ENCODE data around the gene XIST.
"Not testable (repeated sequence)": the region's sequence is repeated elsewhere in the genome, so short reads cannot be mapped to it uniquely, and the experiment has no call there.

The XIST gene

DNA sequence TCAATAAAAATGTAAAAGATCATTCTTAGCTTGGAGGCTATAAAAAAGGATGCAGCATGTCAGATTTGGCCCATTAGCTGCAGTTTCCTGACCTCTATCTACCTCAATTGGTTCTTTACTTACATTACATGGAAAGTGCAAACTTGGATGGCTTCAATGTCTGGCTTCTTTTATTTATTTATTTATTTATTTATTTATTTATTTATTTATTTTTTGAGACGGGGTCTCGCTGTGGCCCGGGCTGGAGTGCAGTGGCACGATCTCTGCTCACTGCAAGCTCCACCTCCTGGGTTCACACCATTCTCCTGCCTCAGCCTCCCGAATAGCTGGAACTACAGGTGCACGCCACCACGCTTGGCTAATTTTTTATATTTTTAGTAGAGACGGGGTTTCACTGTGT, 60.0 kb downstream of the XIST start:
- DNase-seq = not testable (repeated sequence)

GRCh38 chrX:73785493-73785892, 67.0 kb downstream of the XIST start:
- DNase-seq = no peak

Measured in activated CD8-positive, alpha-beta memory T cell treated with anti-CD3 and anti-CD28 coated beads, Interleukin-2, amount 50 U/mL, for 4 hours (primary cell).